ENCODE results near the gene BBS9.

The BBS9 gene

DNA sequence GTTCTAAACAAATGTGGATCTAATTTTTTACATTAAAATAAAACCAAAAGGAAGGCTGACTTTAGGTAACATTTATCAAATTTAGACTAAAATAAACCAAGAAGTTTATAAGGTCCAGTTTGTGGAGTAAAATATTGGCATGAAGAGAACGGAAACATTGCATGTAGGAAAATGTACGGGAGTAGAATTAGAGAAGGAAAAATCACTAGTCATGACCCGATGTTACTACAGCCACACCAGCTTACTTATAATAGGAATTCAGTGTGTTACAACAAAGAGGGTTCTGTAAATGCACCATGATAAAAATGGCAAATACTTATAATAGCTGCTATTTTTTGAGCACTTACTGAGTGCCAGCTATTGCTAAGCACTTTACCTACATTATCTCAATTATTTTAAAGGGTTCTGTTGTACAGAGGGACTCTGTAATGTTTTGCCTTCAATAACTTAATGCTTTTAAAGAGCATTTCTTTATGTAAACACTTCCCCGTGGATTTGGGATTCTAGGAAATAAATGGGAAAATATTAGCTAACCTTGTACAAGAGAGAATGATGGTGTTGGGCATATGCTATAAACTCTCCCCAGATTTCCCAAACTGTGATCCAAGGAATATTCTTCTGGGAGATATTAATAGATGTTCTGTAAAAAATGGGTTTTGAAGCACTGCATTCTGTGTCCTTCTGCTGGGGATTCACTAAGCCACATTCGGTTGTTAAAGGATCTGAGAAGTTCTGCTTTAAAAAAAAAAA is 296.7 kb downstream of the BBS9 start:
- in situ Hi-C loops (cut with HindIII; ENCODE audit: low sequenced_read_pairs) = no loop called here
- TF ChIP-seq, protein P1, sequence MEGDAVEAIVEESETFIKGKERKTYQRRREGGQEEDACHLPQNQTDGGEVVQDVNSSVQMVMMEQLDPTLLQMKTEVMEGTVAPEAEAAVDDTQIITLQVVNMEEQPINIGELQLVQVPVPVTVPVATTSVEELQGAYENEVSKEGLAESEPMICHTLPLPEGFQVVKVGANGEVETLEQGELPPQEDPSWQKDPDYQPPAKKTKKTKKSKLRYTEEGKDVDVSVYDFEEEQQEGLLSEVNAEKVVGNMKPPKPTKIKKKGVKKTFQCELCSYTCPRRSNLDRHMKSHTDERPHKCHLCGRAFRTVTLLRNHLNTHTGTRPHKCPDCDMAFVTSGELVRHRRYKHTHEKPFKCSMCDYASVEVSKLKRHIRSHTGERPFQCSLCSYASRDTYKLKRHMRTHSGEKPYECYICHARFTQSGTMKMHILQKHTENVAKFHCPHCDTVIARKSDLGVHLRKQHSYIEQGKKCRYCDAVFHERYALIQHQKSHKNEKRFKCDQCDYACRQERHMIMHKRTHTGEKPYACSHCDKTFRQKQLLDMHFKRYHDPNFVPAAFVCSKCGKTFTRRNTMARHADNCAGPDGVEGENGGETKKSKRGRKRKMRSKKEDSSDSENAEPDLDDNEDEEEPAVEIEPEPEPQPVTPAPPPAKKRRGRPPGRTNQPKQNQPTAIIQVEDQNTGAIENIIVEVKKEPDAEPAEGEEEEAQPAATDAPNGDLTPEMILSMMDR (IDR thresholded peaks at IDR 0.05; ENCODE audit: low read depth, low read length) = no peak
- H3K4me3 ChIP-seq (ENCODE audit: low read depth, low read length) = no peak overlapping the region
- DNase-seq (ENCODE audit: low read depth, low spot score) = no peak

DNA sequence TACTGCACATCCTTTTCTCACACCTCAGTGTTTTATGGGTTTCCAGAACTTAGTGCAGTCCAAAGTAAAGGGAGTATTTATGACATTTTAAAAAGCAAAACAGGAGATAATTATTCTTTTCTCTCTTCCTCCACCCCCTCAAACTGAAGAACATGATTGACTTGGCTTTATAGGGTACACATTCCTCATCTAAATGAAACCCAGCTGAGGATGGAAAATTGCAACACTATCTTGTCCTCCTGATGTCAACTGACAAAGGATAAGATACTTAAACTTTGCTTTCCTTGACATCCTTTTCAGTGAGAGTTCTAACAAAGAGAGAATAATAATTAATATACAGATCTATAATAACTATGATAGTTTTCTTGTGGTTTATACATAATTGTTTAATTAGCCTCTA is 299.1 kb downstream of the BBS9 start:
- DNase-seq (ENCODE audit: low read depth, low spot score) = no peak
- H3K4me3 ChIP-seq (ENCODE audit: low read depth, low read length) = no peak overlapping the region
- in situ Hi-C loops (cut with HindIII; ENCODE audit: low sequenced_read_pairs) = no loop called here
- TF ChIP-seq, protein P1 (IDR thresholded peaks at IDR 0.05; ENCODE audit: low read depth, low read length) = no peak

DNA sequence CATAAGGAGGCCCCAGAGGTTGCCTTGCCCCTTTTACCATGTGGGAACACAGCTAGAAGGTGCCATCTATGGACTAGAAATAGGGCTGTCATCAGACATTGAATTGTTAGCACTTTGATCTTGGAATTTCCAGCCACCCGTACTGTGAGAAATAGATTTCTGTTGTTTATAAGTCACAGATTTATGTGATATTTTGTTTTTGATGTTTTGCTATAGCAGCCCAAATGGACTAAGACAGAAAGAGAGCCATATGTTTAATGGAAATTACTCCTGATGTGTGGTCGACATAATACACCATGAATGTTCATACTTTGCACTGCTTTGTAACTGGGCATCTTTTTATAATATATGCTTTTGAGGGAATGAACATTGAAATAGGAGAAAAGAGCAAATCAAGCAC is 302.2 kb downstream of the BBS9 start:
- in situ Hi-C loops (cut with HindIII; ENCODE audit: low sequenced_read_pairs) = no loop called here
- H3K4me3 ChIP-seq (ENCODE audit: low read depth, low read length) = no peak overlapping the region
- TF ChIP-seq, protein P1 (IDR thresholded peaks at IDR 0.05; ENCODE audit: low read depth, low read length) = no peak
- DNase-seq (ENCODE audit: low read depth, low spot score) = no peak

DNA sequence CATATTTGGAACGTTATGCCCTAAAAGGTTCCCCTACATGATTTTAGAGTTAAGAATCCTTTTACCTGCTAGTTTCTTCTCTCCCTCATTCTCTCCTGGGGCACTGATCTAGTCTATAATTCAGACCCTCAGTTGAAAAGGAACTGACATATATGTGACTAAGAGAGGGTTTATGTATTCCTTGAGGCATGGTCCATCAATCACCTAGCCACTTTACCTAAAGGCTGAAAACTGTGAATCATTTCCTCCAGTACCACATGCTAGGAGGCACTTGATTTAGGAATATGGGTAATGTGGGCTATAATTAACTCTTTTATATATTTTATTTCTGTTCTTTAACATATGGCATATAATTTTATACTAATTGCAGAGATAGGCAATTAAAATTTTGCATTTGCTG is 303.5 kb downstream of the BBS9 start:
- no peak overlapping the region for H3K4me3 ChIP-seq (ENCODE audit: low read depth, low read length)
- DNase-seq (ENCODE audit: low read depth, low spot score) = peak; percentile 6
- TF ChIP-seq, protein P1 (IDR thresholded peaks at IDR 0.05; ENCODE audit: low read depth, low read length) = no peak
- in situ Hi-C loops (cut with HindIII; ENCODE audit: low sequenced_read_pairs) = no loop called here

DNA sequence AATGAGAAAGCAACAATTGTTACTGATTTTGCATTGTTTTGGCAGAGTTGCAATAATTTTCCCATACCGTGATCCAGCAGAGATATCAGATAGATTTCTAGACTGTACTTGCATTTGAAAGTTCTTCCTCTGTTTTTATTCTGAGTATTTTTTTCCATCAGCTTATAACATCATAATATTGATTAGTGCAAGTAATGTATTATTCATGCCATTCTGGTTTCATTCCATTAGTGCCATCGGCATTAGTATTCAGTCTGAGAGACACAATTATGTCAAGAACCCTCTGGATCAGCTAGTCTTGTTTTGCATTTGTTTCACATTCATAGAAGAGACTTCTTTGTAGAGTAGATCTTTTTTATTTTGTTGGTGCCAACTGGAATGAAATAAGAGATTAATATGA is 304.0 kb downstream of the BBS9 start:
- TF ChIP-seq, protein P1 (IDR thresholded peaks at IDR 0.05; ENCODE audit: low read depth, low read length) = no peak
- no peak overlapping the region for H3K4me3 ChIP-seq (ENCODE audit: low read depth, low read length)
- DNase-seq (ENCODE audit: low read depth, low spot score) = no peak
- in situ Hi-C loops (cut with HindIII; ENCODE audit: low sequenced_read_pairs) = no loop called here

DNA sequence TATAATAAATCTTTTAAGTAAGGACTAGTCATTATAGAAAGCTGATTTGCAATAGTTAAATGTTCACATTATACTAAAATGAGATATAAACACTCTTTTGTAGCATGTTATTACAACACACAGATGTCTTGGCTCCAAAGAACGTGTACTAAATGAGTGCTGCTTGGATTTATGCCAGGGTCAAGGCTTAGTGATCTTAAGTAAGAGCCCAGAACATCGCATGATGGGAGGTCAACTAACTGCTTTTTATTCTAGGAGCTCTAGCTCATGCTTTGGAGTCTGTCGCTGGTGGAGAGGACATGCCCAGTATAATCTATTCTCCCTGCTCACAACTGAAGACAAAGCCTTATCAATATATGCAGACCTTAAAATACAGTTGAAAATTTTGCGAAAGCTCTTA is 315.1 kb downstream of the BBS9 start:
- peak; percentile 1 for DNase-seq (ENCODE audit: low read depth, low spot score)
- H3K4me3 ChIP-seq (ENCODE audit: low read depth, low read length) = no peak overlapping the region
- in situ Hi-C loops (cut with HindIII; ENCODE audit: low sequenced_read_pairs) = no loop called here
- TF ChIP-seq, protein P1 (IDR thresholded peaks at IDR 0.05; ENCODE audit: low read depth, low read length) = no peak

Data from astrocyte of the spinal cord (primary cell).